IMR-90 (cell line): ENCODE measurements around the gene TMEM225. TPM values are rescaled to one million over a fixed set of nuclear protein-coding genes. Genes with fewer than 3 reads are reported as not detected.

Experiments
- ATAC-seq: fragments of 200-7000 bp; cut with Tn5 transposase; 2 replicates; pipeline ENCODE4 v1.9.1; 2020; ENCODE audit warnings: low read depth, mild to moderate bottlenecking, moderate library complexity
- BruUV-seq: library from RNA; stranded (reverse); fragments of 400-500 nt; replicated peaks from 2 replicates; lab custom pipeline; 2021; lab: Mats Ljungman, UMichigan
- CTCF ChIA-PET: fragments of 300-600 bp; formaldehyde crosslinking; extraction: SDS; loops from one replicate; lab custom pipeline; 2021; ENCODE audit warnings: antibody characterized with exemption; lab: Yijun Ruan, JAX
- POLR2A ChIA-PET: fragments of 300-600 bp; sonication (Branson Sonifier 250); formaldehyde crosslinking; loops from one replicate; lab custom pipeline; 2022; ENCODE audit warnings: antibody characterized with exemption; ENCODE audit not compliant: unreplicated experiment; lab: Charles Lee
- DNase-seq: peaks from one replicate; pipeline ENCODE4 v3.0.0; 2013
- H2AFZ ChIP-seq: replicated peaks from 2 replicates; pipeline ENCODE3; 2013; ENCODE audit warnings: low read length, mild to moderate bottlenecking; ENCODE audit not compliant: poor library complexity
- H2AK5ac ChIP-seq: 2 replicates; pipeline ENCODE4 v1.6.1; 2013; ENCODE audit warnings: low read depth, low read length, inconsistent platforms
- H2AK9ac ChIP-seq: replicated peaks from 2 replicates; pipeline ENCODE3; 2013; ENCODE audit warnings: mild to moderate bottlenecking, low read depth, low read length, moderate library complexity; ENCODE audit not compliant: poor library complexity
- H2BK120ac ChIP-seq: 2 replicates; pipeline ENCODE4 v1.6.1; 2013; ENCODE audit warnings: low read depth, low read length, inconsistent platforms
- H2BK15ac ChIP-seq: 3 replicates; pipeline ENCODE4 v1.6.1; 2013; ENCODE audit warnings: low read depth, low read length, inconsistent platforms
- H2BK20ac ChIP-seq: 2 replicates; pipeline ENCODE4 v1.6.1; 2013; ENCODE audit warnings: low read depth, mild to moderate bottlenecking, inconsistent platforms, low read length, moderate library complexity
- H2BK5ac ChIP-seq: 2 replicates; pipeline ENCODE4 v1.6.1; 2013; ENCODE audit warnings: mild to moderate bottlenecking, low read depth, low read length, inconsistent platforms; ENCODE audit not compliant: poor library complexity, severe bottlenecking
- H3K14ac ChIP-seq: replicated peaks from 2 replicates; pipeline ENCODE4 v1.6.1; 2013; ENCODE audit warnings: low read depth, low read length, inconsistent platforms
- H3K18ac ChIP-seq: 2 replicates; pipeline ENCODE4 v1.6.1; 2013; ENCODE audit warnings: low read depth, low read length, control low read depth
- H3K23ac ChIP-seq: 2 replicates; pipeline ENCODE4 v1.6.1; 2013; ENCODE audit warnings: low read depth, low read length, inconsistent platforms
- H3K27ac ChIP-seq: 2 replicates; pipeline ENCODE4 v1.5.1; 2013; ENCODE audit warnings: mild to moderate bottlenecking, control low read depth, low read length; ENCODE audit not compliant: insufficient read depth
- H3K27me3 ChIP-seq: 2 replicates; pipeline ENCODE4 v1.6.1; 2013; ENCODE audit warnings: low read length; ENCODE audit not compliant: control insufficient read depth, insufficient read depth
- H3K36me3 ChIP-seq: 2 replicates; pipeline ENCODE4 v1.6.1; 2013; ENCODE audit warnings: low read length, mixed read lengths; ENCODE audit not compliant: control insufficient read depth, insufficient read depth
- H3K4ac ChIP-seq: 2 replicates; pipeline ENCODE4 v1.6.1; 2013; ENCODE audit warnings: low read depth, low read length, inconsistent platforms
- H3K4me1 ChIP-seq: 2 replicates; pipeline ENCODE4 v1.6.1; 2013; ENCODE audit warnings: low read length, mixed read lengths; ENCODE audit not compliant: control insufficient read depth, insufficient read depth
- H3K4me2 ChIP-seq: 2 replicates; pipeline ENCODE4 v1.6.1; 2013; ENCODE audit warnings: low read depth, mild to moderate bottlenecking, control low read depth, low read length, moderate library complexity
- H3K4me3 ChIP-seq: 2 replicates; pipeline ENCODE4 v1.5.1; 2013; ENCODE audit warnings: low read depth, mild to moderate bottlenecking, control low read depth, low read length, moderate library complexity; ENCODE audit not compliant: insufficient read depth
- H3K56ac ChIP-seq: 2 replicates; pipeline ENCODE4 v1.6.1; 2013; ENCODE audit warnings: low read length, inconsistent platforms; ENCODE audit not compliant: insufficient read depth; ENCODE audit errors: extremely low read depth
- H3K79me1 ChIP-seq, 2 experiments: 2 replicates each; pipeline ENCODE4 v1.6.1; 2013; ENCODE audit warnings: low read length in 2 of 2, inconsistent platforms in 1 of 2, low read depth in 1 of 2
- H3K9ac ChIP-seq: 2 replicates; pipeline ENCODE4 v1.6.1; 2013; ENCODE audit warnings: low read depth, low read length, control low read depth
- H3K9me1 ChIP-seq: 2 replicates; pipeline ENCODE4 v1.6.1; 2013; ENCODE audit warnings: low read length, inconsistent platforms; ENCODE audit not compliant: insufficient read depth
- H3K9me3 ChIP-seq: 2 replicates; pipeline ENCODE4 v1.6.1; 2013; ENCODE audit warnings: low read length; ENCODE audit not compliant: control insufficient read depth, insufficient read depth
- H4K20me1 ChIP-seq: 2 replicates; pipeline ENCODE4 v1.6.1; 2013; ENCODE audit warnings: low read length, inconsistent platforms; ENCODE audit not compliant: insufficient read depth
- H4K5ac ChIP-seq: 2 replicates; pipeline ENCODE4 v1.6.1; 2013; ENCODE audit warnings: mild to moderate bottlenecking, low read depth, low read length, control low read depth
- H4K8ac ChIP-seq, 2 experiments: 2 replicates each; pipeline ENCODE4 v1.6.1; 2013; ENCODE audit warnings: low read depth in 2 of 2, low read length in 2 of 2, control low read depth in 1 of 2, inconsistent platforms in 1 of 2
- H4K91ac ChIP-seq: 2 replicates; pipeline ENCODE4 v1.6.1; 2013; ENCODE audit warnings: low read depth, low read length, inconsistent platforms; ENCODE audit not compliant: insufficient read depth
- BHLHE40 ChIP-seq: fragments of 150-350 bp; IDR thresholded peaks from 2 replicates; pipeline ENCODE4 v1.6.1; 2016; ENCODE audit warnings: mild to moderate bottlenecking, low read depth, low read length
- CEBPB ChIP-seq: IDR thresholded peaks from 2 replicates; pipeline ENCODE4 v1.6.1; 2012; ENCODE audit warnings: low read depth, low read length, improper control_type of control experiment
- CHD1 ChIP-seq: IDR thresholded peaks from 2 replicates; pipeline ENCODE4 v1.6.1; 2012; ENCODE audit warnings: low read depth, low read length, improper control_type of control experiment
- MAFK ChIP-seq: IDR thresholded peaks from 2 replicates; pipeline ENCODE4 v1.6.1; 2012; ENCODE audit warnings: low read depth, low read length, improper control_type of control experiment
- MAZ ChIP-seq: IDR thresholded peaks from 2 replicates; pipeline ENCODE4 v1.6.1; 2012; ENCODE audit warnings: low read depth, mild to moderate bottlenecking, low read length, improper control_type of control experiment, moderate library complexity, borderline replicate concordance
- MXI1 ChIP-seq: IDR thresholded peaks from 2 replicates; pipeline ENCODE4 v1.6.1; 2012; ENCODE audit warnings: low read depth, mild to moderate bottlenecking, low read length, moderate library complexity, borderline replicate concordance
- NFE2L2 ChIP-seq: fragments of 150-350 bp; IDR thresholded peaks from 2 replicates; pipeline ENCODE4 v1.6.1; 2016; ENCODE audit warnings: low read depth, mild to moderate bottlenecking, low read length
- RCOR1 ChIP-seq: IDR thresholded peaks from 2 replicates; pipeline ENCODE4 v1.6.1; 2012; ENCODE audit warnings: mild to moderate bottlenecking, low read length, improper control_type of control experiment; ENCODE audit not compliant: insufficient replicate concordance
- RFX5 ChIP-seq: IDR thresholded peaks from 2 replicates; pipeline ENCODE4 v1.8.0; 2012; ENCODE audit warnings: low read depth, mild to moderate bottlenecking, low read length, moderate library complexity
- WGBS, 2 experiments: methylation state at CpG; one replicate each; pipeline versions ENCODE4 v1.1.5 to v1.1.7; 2013; ENCODE audit warnings: missing lambda C conversion rate in 2 of 2; ENCODE audit not compliant: insufficient read length in 1 of 2; ENCODE audit errors: extremely low coverage in 2 of 2; 5-methylcytosine and 5-hydroxymethylcytosine counted together
- dilution Hi-C: fragments of 300-500 bp; cut with HindIII; formaldehyde crosslinking; loops from one replicate; pipeline ENCODE4 v1.14.3; 2018; ENCODE audit warnings: low sequenced_read_pairs; ENCODE audit not compliant: unreplicated experiment
- in situ Hi-C: fragments of 300-500 bp; cut with MboI; formaldehyde crosslinking; loops from 3 replicates; pipeline ENCODE4 v1.14.3; 2019; ENCODE audit warnings: low sequenced_read_pairs, inconsistent platforms, mixed read lengths
- intact Hi-C: fragments of 100-400 bp; cut with micrococcal nuclease; formaldehyde crosslinking; loops from 2 replicates; pipeline ENCODE4 v1.10.0; 2022
- polyA plus RNA-seq, 3 experiments: library from polyadenylated mRNA; depleted of rRNA; stranded (reverse); fragments of >200 nt; gene quantifications; 2 replicates each; pipeline ENCODE4 v1.2.3, GENCODE V29; 2012; ENCODE audit warnings: low replicate concordance in 1 of 3
- total RNA-seq: library from RNA; depleted of rRNA; stranded (reverse); fragments of >200 nt; gene quantifications from 2 replicates; pipeline ENCODE4 v1.2.3, GENCODE V29; 2012
- TF ChIP-seq, protein P1 (sequence below): fragments of 150-350 bp; IDR thresholded peaks from 2 replicates; pipeline ENCODE4 v1.6.1; 2017; ENCODE audit warnings: mild to moderate bottlenecking, antibody characterized with exemption, low read length, low read depth
- TF ChIP-seq, protein P2 (sequence below): conservative IDR thresholded peaks from 2 replicates; pipeline ENCODE4 v1.5.1; 2012; ENCODE audit warnings: mild to moderate bottlenecking, low read depth, low read length, improper control_type of control experiment

TMEM225 gene
- total and polyA plus RNA-seq, 2 of the 4 experiments (the other 2 are of a cell fraction), result not detected

- H3K14ac ChIP-seq, result no peak overlapping the region
- H3K23ac ChIP-seq, result no peak overlapping the region
- H3K4me1 ChIP-seq, result no peaks in the 10 kb centered on the region
- no peaks in the 10 kb centered on the region for H4K20me1 ChIP-seq
- no peaks in the 10 kb centered on the region for H3K27me3 ChIP-seq
- H2AK5ac ChIP-seq, result no peak overlapping the region
- H3K18ac ChIP-seq, result no peak overlapping the region
- ATAC-seq, result no peak
- no peak overlapping the region for H2AFZ ChIP-seq
- H3K56ac ChIP-seq, result no peak overlapping the region
- H4K5ac ChIP-seq, result no peak overlapping the region
- no peak overlapping the region for H3K27ac ChIP-seq
- ChIA-PET CTCF (no interaction called here), POLR2A (no interaction called here)
- no peak for DNase-seq
- no peaks in the 10 kb centered on the region for H3K9me1 ChIP-seq
- H3K9me3 ChIP-seq, result peaks cover 22% of the 10 kb centered on the region
- H3K9ac ChIP-seq, result no peak overlapping the region
- no peaks in the 10 kb centered on the region for H3K79me1 ChIP-seq
- no peak overlapping the region for H3K4me3 ChIP-seq
- no peak overlapping the region for H2BK5ac ChIP-seq
- no peak overlapping the region for H2BK20ac ChIP-seq
- no peak overlapping the region for H3K4me2 ChIP-seq
- TF ChIP-seq MAZ (no peak), MAFK (no peak), CEBPB (no peak), BHLHE40 (no peak), NFE2L2 (no peak), RFX5 (no peak), MXI1 (no peak), RCOR1 (no peak), CHD1 (no peak)
- TF ChIP-seq, protein P1, sequence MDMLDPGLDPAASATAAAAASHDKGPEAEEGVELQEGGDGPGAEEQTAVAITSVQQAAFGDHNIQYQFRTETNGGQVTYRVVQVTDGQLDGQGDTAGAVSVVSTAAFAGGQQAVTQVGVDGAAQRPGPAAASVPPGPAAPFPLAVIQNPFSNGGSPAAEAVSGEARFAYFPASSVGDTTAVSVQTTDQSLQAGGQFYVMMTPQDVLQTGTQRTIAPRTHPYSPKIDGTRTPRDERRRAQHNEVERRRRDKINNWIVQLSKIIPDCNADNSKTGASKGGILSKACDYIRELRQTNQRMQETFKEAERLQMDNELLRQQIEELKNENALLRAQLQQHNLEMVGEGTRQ, result no peak
- TF ChIP-seq, protein P2, sequence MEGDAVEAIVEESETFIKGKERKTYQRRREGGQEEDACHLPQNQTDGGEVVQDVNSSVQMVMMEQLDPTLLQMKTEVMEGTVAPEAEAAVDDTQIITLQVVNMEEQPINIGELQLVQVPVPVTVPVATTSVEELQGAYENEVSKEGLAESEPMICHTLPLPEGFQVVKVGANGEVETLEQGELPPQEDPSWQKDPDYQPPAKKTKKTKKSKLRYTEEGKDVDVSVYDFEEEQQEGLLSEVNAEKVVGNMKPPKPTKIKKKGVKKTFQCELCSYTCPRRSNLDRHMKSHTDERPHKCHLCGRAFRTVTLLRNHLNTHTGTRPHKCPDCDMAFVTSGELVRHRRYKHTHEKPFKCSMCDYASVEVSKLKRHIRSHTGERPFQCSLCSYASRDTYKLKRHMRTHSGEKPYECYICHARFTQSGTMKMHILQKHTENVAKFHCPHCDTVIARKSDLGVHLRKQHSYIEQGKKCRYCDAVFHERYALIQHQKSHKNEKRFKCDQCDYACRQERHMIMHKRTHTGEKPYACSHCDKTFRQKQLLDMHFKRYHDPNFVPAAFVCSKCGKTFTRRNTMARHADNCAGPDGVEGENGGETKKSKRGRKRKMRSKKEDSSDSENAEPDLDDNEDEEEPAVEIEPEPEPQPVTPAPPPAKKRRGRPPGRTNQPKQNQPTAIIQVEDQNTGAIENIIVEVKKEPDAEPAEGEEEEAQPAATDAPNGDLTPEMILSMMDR, result no peak
- H2BK120ac ChIP-seq, result no peak overlapping the region
- no peaks in the 10 kb centered on the region for H3K36me3 ChIP-seq
- in situ Hi-C loops (no loop called here), dilution Hi-C loops (no loop called here), intact Hi-C loops (no loop called here)
- no peak overlapping the region for H4K91ac ChIP-seq
- no peak overlapping the region for H3K4ac ChIP-seq
- no TSS peak for BruUV-seq
- H4K8ac ChIP-seq, result no peak overlapping the region
- no peak overlapping the region for H2BK15ac ChIP-seq
- no peak overlapping the region for H2AK9ac ChIP-seq
- WGBS, 2 experiments, result 64% methylated on average over 4 of the region's 4 CpGs; no CpG with 5 or more reads in 1 of the 2 experiments
Measured at GRCh38 chr11:123851110-123851509, 34.4 kb downstream of the TMEM225 start.
